Lower leg skin (tissue), 4 donors: ENCODE data around the gene NDST1. TPM values are rescaled to one million over a fixed set of nuclear protein-coding genes. Genes with fewer than 3 reads are reported as not detected.

ENCODE experiments used
- DNase-seq, 2 donors: peaks; one replicate each; pipeline ENCODE4 v3.0.0-alpha.2; 2019; ENCODE audit warnings: low spot score in 2 of 2
- H3K4me3 ChIP-seq: fragments of 200-600 bp; sonication (generic); 2 replicates; pipeline ENCODE4 v1.5.1; 2017; ENCODE audit warnings: mild to moderate bottlenecking, low read depth; ENCODE audit not compliant: poor library complexity, severe bottlenecking
- CTCF ChIP-seq, 3 donors: fragments of 450-650 bp; IDR thresholded peaks; one replicate each; pipeline ENCODE4 v1.5.1; 2016; ENCODE audit warnings: antibody characterized with exemption in 3 of 3, mild to moderate bottlenecking in 3 of 3, moderate library complexity in 2 of 3
- POLR2A ChIP-seq, 2 donors: fragments of 450-650 bp; IDR thresholded peaks; one replicate each; pipeline ENCODE4 v1.6.1; 2016 to 2017; ENCODE audit warnings: antibody characterized with exemption in 2 of 2, mild to moderate bottlenecking in 1 of 2, moderate library complexity in 1 of 2
- WGBS, 2 donors: methylation state at CpG; one replicate each; pipeline ENCODE4 v1.1.5; 2018; 5-methylcytosine and 5-hydroxymethylcytosine counted together
- intact Hi-C: fragments of 100-400 bp; cut with DNase I; formaldehyde crosslinking; loops from one replicate; pipeline ENCODE4 v1.15.0; 2023; ENCODE audit warnings: low total_unique reads
- total RNA-seq, 4 donors: library from RNA; depleted of rRNA; stranded (reverse); fragments of >200 nt; gene quantifications; one replicate each; pipeline ENCODE4 v1.1.0, GENCODE V29; 2016

Gene NDST1
- total RNA-seq, 4 donors from 2014 or later = 62.9 to 127 (median 115) TPM

GRCh38 chr5:150574818-150575547 lies 67.1 kb downstream of the NDST1 start:
- no peak for DNase-seq
- H3K4me3 ChIP-seq = no peak overlapping the region
- no peak for TF ChIP-seq POLR2A (IDR thresholded peaks at IDR 0.05)
- no peak for TF ChIP-seq CTCF (IDR thresholded peaks at IDR 0.05)
- 83 to 95% methylated on average over 8 to 14 of the region's 15 CpGs for WGBS, 2 donors
- intact Hi-C loops = no loop called here

- no peak for DNase-seq
- WGBS, 2 donors = 86 to 90% methylated on average over 11 of the region's 11 CpGs
- intact Hi-C loops = no loop called here
These were observed 68.0 kb downstream of the NDST1 start for GRCh38 chr5:150575745-150576448.

GRCh38 chr5:150576449-150576949 lies 68.6 kb downstream of the NDST1 start:
- WGBS, 2 donors = 89 to 97% methylated on average over 3 to 7 of the region's 7 CpGs
- no peak overlapping the region for H3K4me3 ChIP-seq
- TF ChIP-seq CTCF (IDR thresholded peaks at IDR 0.05) (no peak), POLR2A (IDR thresholded peaks at IDR 0.05) (no peak)
- intact Hi-C loops = no loop called here
- DNase-seq = no peak

More at GRCh38 chr5:150575745-150576448, 68.0 kb downstream of the NDST1 start:
- H3K4me3 ChIP-seq = no peak overlapping the region
- no peak for TF ChIP-seq CTCF (IDR thresholded peaks at IDR 0.05)

- no peak for DNase-seq
- whole genome bisulfite sequencing, 2 donors = 90 to 94% methylated on average over 10 of the region's 10 CpGs
- H3K4me3 ChIP-seq = no peak overlapping the region
- intact Hi-C loops = no loop called here
- no peak for TF ChIP-seq POLR2A (IDR thresholded peaks at IDR 0.05)
- no peak for TF ChIP-seq CTCF (IDR thresholded peaks at IDR 0.05)
These were observed 69.6 kb downstream of the NDST1 start for GRCh38 chr5:150577378-150578139.

- no peak for TF ChIP-seq POLR2A (IDR thresholded peaks at IDR 0.05)
- no peak for TF ChIP-seq CTCF (IDR thresholded peaks at IDR 0.05)
- no peak overlapping the region for H3K4me3 ChIP-seq
- DNase-seq = no peak
- intact Hi-C loops = no loop called here
- WGBS, 2 donors = 45 to 71% methylated on average over 7 to 14 of the region's 16 CpGs
These were observed 71.0 kb downstream of the NDST1 start for GRCh38 chr5:150578781-150579461.
